GM12801 (cell line): ENCODE data around the gene MACROD2.

Experiments used
- TF ChIP-seq, protein P1 (sequence below): IDR thresholded peaks from one replicate; pipeline ENCODE4 v1.5.1; 2011; ENCODE audit warnings: control low read depth; ENCODE audit not compliant: insufficient read length; ENCODE audit errors: extremely low read depth

Gene MACROD2

DNA sequence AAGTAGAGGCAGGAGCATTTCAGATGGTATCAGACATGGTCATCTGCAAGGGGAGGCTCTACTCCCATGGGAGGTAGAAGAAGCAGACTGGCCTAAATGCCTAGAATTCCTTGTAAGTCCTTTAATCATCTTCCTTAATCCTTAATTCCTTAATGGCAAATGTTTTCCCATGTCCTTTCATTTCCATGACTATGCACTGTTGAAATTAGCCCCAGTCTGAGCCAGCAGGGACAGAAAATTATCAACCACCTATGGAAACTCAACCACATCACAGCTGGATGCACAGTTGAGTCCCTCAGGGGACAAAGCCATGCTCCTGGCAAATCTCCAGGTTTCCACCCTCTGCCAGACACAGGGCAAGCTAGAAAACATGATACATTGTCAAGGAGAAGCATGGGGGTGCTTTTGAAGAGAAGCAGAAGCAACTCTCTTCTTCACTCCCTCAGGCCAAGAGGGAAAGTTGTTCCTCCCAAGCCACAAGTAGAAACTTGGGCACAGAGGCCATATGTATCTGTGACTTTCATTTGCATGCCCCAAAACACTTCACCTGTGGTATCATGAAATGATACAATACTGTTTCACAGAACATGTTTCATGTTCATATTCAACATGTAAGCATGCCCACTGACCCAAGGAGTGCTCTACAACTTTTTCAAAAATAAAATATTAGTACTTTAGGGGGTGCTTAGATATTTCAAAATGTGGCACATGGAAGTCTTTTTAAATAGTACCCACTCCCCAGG, 1894.4 kb downstream of the MACROD2 start:
- TF ChIP-seq, protein P1, sequence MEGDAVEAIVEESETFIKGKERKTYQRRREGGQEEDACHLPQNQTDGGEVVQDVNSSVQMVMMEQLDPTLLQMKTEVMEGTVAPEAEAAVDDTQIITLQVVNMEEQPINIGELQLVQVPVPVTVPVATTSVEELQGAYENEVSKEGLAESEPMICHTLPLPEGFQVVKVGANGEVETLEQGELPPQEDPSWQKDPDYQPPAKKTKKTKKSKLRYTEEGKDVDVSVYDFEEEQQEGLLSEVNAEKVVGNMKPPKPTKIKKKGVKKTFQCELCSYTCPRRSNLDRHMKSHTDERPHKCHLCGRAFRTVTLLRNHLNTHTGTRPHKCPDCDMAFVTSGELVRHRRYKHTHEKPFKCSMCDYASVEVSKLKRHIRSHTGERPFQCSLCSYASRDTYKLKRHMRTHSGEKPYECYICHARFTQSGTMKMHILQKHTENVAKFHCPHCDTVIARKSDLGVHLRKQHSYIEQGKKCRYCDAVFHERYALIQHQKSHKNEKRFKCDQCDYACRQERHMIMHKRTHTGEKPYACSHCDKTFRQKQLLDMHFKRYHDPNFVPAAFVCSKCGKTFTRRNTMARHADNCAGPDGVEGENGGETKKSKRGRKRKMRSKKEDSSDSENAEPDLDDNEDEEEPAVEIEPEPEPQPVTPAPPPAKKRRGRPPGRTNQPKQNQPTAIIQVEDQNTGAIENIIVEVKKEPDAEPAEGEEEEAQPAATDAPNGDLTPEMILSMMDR: no peak

DNA sequence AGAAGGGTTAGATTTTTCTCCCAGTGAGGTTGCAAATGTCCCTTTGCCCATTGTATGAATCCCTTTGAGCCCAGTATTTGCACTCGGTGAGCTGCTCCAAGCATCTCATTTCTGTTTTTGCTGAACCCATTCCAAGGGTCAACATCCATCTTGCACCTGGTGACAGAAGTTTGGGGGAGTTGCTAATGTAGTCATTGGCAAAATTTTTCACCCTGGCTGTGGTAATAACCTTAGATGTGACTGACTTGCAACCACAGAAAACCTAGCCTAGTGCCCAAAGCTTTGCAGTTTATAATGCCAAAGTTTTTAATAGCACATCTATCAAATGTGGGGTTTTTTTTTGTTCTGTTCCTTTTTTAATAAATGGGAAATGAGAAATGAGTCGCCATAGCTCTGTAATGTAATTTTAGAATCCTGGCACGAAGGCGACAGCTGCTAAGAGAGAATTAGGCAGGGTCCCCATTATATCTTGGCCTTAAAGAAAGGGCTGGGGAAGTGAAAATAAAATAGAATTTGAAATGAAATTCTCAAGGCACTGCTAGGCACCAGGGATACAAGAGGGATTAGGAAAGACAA, 1895.2 kb downstream of the MACROD2 start:
- TF ChIP-seq, protein P1: no peak

DNA sequence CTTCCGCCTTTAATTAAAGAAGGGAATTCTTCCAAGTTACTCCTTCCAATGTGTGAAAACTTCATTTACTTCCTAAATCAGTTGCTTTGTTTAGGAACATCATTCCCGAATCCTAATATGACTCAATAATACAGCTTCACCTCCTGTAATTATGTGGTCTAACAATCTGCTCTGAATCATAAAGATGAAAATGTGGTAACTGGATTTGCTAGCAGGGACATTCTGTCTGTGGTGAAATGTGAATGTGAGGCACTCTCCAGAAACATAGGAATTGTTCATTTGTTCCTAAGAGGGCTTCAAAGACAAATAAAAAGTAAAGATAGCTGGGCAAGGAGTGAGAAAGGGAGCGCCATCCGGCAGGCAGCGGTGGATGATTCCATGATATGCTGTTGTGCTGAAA, 1899.8 kb downstream of the MACROD2 start:
- TF ChIP-seq, protein P1: no peak

DNA sequence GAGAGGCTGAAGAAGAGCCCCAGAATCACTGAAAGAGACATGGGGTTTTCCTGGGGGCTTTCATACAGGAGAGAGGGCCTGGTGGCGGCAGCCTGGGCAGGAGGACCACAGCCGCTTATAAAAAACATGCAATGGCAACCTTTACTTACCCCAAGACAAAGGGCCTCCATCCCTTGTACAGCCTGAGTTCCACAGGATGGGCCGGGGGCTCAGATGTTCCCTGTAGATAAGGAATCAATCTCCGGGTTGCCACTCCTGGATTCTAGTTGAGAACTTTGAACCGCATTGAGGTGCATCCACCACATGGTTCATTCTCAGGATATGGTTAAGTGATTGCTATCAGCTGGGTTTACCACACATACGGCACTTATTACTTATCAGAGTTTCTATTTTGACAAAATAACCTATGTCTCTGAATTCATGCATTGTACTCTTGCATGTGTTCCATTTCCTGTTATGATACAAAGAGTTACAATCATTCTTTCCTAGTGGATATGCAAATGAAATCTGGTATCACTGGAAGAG, 1900.3 kb downstream of the MACROD2 start:
- TF ChIP-seq, protein P1: no peak

DNA sequence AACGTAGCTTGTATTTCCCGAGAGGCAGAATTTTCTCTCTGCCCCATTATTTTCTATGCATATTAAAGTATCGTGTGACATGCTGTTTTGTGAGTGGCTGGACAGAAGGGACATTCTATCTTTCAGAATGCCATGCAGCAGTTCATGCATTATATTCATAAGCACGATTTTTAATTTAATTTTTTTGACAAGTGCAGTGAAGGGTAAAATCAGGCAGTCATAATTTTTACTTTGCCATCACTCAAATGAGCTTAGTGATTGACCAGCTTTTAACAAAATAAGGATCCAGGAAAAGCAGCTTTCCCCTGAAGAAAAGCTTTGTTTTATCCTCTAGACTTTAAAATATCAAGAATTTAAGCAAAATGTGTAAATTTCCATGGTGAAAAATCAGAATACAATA, 1904.7 kb downstream of the MACROD2 start:
- TF ChIP-seq, protein P1: no peak

DNA sequence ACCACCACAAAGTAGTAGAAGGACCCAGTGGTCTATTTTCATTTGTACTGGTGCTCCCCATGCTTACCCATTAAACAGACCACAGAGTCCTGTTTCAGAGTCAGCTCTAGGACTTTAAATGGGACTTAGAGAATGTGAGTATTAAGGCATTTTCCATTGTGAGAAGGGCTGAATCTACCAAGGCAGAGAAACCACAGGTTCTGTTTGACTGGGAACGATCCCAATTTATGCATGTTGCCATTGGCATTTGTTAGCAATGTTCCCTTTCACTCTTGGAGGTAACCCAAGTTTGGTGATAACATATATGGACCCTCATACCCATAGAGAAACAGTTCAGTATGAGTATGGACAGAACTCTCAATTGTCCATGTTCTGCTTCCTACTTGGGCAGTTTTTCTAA, 1905.1 kb downstream of the MACROD2 start:
- TF ChIP-seq, protein P1: no peak

DNA sequence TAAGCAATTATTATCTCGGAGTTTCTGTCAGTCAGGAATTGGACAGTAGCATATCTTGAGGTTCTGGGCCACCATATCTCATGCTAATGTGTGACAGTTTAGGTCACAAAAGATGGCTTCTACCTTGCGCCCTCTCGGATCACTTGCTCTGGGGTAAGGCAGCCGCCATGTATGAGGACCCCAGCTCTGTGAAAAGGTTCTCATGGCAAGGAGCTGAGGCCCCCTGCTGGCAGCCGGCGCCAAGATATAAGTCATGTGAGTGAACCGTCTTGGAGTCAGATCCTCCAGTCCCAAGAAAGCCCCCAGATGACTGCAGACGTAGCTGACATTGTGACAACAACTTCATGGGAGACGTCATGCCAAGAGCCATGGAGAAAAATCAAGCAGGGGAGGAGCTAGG, 1907.2 kb downstream of the MACROD2 start:
- TF ChIP-seq, protein P1: no peak
